Activated CD8-positive, alpha-beta memory T cell treated with anti-CD3 and anti-CD28 coated beads, Interleukin-2, amount 50 U/mL, for 48 hours (primary cell): ENCODE measurements around the gene NRIP1.

ENCODE experiments used
- DNase-seq: peaks from one replicate; pipeline ENCODE4 v3.0.0-alpha.2; 2020

NRIP1 gene

GRCh38 chr21:15003463-15004135, 61.2 kb downstream of the NRIP1 start:
- DNase-seq: no peak

DNA sequence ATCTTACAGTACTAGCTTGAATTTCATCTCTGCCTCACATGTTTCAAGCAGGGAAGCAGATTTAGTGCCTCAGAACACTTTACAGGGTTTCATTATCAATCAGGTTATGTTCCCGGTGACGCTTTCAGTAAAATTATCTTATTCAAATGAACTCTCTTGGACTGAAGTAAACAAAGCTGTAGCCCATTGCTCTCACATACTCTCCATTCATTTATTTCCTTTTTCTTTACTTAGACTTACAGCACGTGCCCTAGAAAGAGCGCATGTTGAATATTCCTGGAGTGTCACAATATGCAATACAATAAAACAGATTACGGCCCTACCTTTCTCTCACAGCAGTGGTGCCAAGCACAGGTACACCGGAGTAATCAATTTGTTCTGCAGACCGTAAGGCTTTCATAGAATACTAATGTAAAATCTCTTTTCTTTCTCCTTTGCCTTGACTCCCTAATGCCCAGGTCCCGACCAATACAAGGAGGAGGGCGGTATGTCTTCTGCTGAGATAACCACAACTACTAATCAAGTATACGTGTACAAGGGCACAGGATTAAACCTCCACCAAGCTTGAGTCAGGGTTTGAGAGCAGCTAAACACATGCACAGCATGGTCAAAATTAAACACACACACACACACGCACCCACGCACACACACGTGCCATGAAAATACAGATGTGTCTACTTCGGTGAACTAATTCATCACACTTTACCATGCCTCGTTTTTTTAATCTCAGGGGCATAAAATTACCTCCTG, 62.8 kb downstream of the NRIP1 start:
- no peak for DNase-seq

GRCh38 chr21:15001113-15001512, 63.7 kb downstream of the NRIP1 start:
- no peak for DNase-seq

DNA sequence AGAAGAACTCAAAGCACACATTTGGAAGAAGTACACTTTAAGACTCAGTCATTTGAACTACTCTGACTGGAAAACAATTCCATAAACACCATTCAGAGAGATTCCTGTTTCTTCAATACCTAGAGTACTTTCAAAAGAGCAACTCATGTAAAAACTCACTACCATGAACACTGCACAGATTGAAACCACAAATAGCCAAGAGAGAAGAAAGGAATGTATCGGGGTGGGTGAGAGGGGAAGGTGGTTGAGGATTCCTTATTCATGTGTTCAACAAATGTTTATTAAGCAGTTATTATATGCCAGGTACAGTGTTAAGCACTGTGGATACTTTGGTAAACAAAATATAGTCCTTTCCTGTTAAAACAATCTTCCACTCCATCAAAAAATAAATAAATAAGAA, 64.7 kb downstream of the NRIP1 start:
- no peak for DNase-seq

DNA sequence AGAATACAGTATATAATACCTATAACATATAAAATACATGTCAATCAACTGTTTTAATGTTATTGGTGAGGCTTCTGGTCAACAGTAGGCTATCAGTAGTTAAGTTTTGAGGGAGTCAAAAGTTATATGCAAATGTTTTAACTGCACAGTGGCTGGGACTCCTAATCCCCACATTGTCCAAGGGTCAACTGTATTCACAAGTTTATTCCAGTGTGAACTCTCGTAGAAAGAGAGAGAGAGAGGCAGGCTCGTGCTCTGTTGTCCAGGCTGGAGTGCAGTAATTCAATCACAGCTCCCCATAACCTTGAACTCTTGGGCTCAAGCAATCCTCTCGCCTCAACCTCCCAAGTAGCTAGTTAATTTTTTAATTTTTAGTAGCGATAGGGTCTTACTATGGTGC, 66.0 kb downstream of the NRIP1 start:
- no peak for DNase-seq

GRCh38 chr21:14998336-14998735, 66.5 kb downstream of the NRIP1 start:
- no peak for DNase-seq

- DNase-seq: no peak
Measured at GRCh38 chr21:14995695-14996490, 68.9 kb downstream of the NRIP1 start.

DNA sequence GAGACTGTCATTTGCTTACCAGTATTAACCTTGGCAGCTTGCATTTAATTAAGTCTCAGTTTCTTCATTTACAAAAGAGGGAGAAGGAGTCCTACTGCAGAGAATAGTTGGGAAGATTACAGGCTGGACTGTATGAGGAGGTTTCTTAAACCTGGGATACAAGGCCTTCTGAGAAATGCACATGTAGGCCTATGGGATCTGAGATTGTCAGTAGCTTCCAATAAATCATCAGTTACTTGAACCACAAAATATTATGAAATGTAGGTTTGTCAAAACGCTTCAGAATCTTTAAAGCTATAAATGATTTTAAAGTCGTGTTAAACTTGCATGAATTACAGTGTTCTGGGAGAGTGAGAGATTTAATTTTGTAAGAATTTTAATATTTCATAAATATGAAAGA, 69.6 kb downstream of the NRIP1 start:
- DNase-seq: no peak

- DNase-seq: no peak
Measured at GRCh38 chr21:14993115-14993514, 71.7 kb downstream of the NRIP1 start.

GRCh38 chr21:14991957-14992356, 72.8 kb downstream of the NRIP1 start:
- no peak for DNase-seq

GRCh38 chr21:14989359-14989758, 75.4 kb downstream of the NRIP1 start:
- no peak for DNase-seq

DNA sequence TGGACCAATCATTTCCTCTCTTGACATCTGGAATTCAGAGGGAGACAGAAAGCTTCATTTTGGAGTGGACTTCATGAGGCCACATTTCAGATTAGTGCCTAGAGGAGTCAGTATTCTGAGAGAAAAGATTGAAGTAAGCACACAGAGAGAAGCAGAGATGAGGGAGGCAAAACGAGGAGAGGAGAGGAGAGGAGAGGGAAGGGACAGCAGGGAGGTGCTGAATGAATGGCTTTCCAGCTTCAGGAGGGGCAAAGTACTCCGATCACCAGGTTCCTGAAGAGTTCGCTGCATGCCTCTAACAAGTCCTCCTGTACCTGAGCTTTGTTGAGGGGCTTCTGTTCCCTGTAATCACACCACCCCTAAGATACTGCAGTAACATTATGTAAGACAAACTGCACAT, 76.0 kb downstream of the NRIP1 start:
- DNase-seq: no peak

DNA sequence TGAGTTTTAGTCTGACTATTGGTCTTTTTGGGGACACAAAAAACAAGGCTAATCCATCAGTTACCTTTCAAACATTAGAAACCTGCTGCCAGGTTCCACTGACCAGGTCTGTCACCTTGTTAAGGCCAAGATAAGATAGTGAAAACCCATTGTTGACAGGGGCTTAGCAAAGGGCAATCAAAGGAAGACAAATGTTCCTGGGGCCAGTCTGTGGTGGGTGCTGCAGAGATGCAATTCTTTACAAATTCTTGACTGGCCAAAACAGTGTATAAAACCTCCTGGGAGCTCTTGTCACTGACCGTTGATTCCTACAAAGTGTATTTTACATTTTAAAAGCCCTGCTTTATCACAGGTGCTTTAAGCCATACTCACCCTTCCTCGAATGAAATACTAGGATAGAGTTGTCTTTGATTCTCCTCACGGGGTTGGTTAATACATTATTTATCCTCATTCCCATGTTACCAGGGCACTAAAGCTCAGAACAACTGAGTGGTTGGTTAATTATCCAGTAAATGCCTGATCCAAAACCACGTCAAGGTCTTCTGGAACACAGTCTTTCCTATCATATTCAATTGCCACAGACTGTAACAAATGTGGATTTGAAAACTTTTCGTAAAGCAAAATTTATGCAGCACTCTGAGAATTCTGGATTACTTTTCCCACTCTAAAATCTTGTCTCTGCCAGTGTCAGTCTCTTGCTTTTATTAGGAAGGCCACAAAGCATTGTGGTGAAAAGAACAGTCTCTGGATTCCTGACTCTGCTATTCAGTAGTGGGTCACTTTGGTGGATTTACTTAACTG, 77.2 kb downstream of the NRIP1 start:
- DNase-seq: no peak

- DNase-seq: no peak
Measured at GRCh38 chr21:14985306-14985705, 79.5 kb downstream of the NRIP1 start.

DNA sequence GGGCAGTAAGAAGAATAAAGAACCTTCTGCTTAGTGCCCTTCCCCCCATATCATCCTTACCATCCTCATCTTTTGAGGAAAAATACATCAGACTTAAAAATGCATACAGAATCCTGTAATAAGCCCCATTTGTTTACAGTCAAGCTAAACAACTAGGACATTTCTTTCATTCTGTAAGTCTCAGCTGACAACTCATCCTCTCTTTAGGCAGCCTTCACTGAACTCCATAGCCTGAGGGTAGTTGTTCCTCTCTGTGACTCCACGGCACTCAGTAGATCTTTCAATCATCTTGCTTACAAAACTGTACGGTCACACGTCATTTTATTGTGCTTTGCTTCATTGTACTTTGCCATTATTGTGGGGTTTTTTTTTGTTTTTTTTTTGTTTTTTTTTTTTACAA, 82.5 kb downstream of the NRIP1 start:
- DNase-seq: no peak

DNA sequence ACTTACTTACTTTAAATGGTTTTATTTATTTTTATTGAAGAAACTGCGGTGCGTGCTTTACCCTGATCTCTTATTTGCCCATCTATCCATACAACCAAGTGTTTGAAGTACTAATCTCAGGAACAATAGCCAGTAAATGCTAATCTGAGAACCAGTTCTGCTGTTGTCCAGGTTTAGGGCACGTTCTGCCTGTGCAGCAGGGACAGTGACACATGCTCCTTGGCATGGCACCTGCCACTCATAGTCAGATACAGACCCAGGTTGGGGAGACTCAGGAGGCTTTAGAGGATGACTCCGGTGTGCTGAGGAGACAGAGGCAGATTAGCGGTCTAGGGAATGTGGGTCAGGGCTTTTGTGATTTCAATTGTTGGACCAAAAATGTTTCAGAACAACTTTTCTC, 83.6 kb downstream of the NRIP1 start:
- no peak for DNase-seq

GRCh38 chr21:14979264-14979663, 85.5 kb downstream of the NRIP1 start:
- no peak for DNase-seq

DNA sequence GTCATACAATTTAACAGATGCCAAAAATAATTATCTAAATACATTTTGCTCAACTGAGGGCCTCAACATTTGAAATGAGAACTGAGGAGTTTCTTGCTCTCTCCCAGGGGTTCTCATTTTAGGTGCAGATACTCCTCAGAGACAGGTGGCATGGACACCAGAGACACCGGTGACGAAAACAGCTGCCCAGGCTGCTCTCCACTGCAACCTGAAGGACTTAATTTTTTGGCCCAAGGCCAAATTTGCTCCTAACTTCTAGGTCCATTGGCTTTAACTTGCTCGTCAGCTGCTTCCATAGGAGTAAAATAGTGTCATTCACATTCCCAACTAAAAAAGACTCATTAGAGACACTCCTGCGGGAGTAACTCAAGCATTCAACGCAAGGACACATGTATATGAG, 87.0 kb downstream of the NRIP1 start:
- DNase-seq: no peak

DNA sequence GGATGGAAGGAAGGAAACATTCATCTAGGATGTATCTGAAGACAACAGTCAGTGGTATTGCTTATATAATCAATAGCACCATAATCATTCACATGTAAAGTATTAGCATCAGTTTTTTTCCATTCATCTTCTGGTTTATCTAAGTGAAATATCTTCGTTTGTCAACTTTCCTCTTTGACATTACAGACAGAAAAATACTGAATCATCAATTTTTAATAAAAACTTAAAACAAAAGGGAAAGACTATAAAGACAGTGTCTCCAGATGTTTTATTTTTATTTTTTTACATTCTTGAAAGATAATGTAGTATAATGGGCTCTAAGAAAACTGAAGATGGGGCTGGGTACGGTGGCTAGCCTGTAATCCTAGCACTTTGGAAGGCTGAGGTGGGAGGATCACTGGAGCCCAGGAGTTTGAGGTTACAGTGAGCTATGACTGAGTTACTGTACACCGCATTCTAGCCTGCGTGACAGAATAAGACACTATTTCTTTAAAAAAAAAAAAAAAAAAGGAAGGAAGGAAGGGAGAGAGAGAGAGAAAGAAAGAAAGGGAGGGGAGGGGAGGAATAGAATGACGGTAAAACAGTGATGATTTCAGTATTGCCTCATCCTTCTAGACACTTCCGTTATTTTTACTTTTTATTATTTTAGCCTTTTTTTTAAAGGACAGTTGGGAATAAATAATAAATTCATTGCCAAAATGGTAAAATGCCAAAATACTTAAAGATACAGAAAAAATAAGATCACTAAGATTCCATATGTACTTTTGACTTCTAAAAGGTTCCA, 89.5 kb downstream of the NRIP1 start:
- no peak for DNase-seq

DNA sequence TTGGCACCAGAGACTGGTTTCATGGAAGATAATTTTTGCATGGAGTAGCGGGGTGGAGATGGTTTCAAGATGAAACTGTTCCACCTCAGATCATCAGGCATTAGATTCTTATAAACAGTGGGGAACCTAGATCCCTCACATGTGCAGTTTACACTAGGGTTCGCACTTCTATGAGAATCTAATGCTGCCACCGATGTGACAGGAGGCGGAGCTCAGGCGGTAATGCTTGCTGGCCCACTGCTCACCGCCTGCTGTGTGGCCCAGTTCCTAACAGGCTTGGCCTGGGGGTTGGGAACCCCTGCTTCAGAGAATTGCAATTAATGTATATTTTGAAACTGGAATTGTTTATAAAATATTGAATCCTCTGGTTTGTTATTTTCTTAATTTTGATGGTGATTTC, 92.1 kb downstream of the NRIP1 start:
- DNase-seq: no peak

- DNase-seq: no peak
Measured at GRCh38 chr21:14968821-14969220, 96.0 kb downstream of the NRIP1 start.

DNA sequence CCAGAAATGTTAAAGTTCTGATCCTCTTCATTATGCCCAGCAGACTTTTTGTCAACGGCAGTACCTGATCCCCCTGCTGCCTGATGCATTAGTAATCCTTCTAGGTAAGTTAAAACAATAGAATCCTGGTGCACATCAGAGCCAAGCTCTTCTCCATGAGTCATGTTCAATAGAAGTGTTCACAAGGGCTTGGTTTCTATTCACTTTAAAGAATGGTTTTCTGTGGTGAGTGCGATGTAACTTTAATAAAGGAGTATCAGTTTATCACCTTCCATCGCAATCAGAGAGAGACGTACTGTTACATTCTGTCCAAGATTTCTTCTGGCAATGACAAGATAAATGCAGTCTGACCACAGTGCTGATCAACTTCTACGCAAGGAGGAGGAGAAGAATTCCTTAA, 96.8 kb downstream of the NRIP1 start:
- DNase-seq: no peak
